ENCODE results near the gene CEP85.

GRCh38 chr1:26184883-26185282, 49.1 kb upstream of the CEP85 start:
- TF ChIP-seq, protein P1, sequence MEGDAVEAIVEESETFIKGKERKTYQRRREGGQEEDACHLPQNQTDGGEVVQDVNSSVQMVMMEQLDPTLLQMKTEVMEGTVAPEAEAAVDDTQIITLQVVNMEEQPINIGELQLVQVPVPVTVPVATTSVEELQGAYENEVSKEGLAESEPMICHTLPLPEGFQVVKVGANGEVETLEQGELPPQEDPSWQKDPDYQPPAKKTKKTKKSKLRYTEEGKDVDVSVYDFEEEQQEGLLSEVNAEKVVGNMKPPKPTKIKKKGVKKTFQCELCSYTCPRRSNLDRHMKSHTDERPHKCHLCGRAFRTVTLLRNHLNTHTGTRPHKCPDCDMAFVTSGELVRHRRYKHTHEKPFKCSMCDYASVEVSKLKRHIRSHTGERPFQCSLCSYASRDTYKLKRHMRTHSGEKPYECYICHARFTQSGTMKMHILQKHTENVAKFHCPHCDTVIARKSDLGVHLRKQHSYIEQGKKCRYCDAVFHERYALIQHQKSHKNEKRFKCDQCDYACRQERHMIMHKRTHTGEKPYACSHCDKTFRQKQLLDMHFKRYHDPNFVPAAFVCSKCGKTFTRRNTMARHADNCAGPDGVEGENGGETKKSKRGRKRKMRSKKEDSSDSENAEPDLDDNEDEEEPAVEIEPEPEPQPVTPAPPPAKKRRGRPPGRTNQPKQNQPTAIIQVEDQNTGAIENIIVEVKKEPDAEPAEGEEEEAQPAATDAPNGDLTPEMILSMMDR (conservative IDR thresholded peaks at IDR 0.05; ENCODE audit: low read length): no peak
- no peak for TF ChIP-seq EZH2phosphoT487 (IDR thresholded peaks at IDR 0.05; ENCODE audit: borderline replicate concordance)

All from Loucy (cell line).